Measurements from ENCODE around the gene CRIP1.

DNA sequence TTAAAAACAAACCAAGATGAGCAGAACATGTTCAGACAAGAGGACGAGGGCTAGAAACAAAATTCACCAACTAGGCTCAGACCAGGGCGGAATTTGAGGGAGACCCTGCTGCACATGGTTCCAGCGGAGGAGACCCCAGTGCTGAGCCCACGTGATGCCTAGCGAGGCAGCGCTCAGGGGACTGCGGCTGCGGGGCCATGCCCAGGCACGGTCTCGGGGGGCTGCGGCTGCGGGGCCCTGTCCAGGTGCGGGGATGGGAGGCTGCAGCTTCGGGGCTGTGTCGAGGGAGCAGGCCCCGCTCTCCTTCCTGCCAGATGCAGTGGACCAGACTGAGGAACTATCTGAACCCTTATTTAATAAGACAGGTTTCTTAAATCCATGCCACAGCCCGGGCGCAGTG, 24.8 kb upstream of the CRIP1 start:
- TF ChIP-seq, protein P1, sequence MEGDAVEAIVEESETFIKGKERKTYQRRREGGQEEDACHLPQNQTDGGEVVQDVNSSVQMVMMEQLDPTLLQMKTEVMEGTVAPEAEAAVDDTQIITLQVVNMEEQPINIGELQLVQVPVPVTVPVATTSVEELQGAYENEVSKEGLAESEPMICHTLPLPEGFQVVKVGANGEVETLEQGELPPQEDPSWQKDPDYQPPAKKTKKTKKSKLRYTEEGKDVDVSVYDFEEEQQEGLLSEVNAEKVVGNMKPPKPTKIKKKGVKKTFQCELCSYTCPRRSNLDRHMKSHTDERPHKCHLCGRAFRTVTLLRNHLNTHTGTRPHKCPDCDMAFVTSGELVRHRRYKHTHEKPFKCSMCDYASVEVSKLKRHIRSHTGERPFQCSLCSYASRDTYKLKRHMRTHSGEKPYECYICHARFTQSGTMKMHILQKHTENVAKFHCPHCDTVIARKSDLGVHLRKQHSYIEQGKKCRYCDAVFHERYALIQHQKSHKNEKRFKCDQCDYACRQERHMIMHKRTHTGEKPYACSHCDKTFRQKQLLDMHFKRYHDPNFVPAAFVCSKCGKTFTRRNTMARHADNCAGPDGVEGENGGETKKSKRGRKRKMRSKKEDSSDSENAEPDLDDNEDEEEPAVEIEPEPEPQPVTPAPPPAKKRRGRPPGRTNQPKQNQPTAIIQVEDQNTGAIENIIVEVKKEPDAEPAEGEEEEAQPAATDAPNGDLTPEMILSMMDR (IDR thresholded peaks at IDR 0.05; ENCODE audit: extremely low read depth in 1 of 2, insufficient read depth in 1 of 2, low read depth in 1 of 2, low read length in 2 of 2): no peak
- TF ChIP-seq POLR2A (IDR thresholded peaks at IDR 0.05; ENCODE audit: low read depth, low read length) (no peak), EZH2 (IDR thresholded peaks at IDR 0.05; ENCODE audit: borderline replicate concordance, low read depth, low read length, severe bottlenecking) (no peak), FOS (IDR thresholded peaks at IDR 0.05; ENCODE audit: borderline replicate concordance, insufficient read depth, low read length) (no peak), POLR2AphosphoS5 (IDR thresholded peaks at IDR 0.05; ENCODE audit: insufficient read depth, low read depth, low read length) (no peak)
- TF ChIP-seq, protein P2, sequence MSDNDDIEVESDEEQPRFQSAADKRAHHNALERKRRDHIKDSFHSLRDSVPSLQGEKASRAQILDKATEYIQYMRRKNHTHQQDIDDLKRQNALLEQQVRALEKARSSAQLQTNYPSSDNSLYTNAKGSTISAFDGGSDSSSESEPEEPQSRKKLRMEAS (IDR thresholded peaks at IDR 0.05; ENCODE audit: insufficient read depth, insufficient read length): no peak

Data from endothelial cell of umbilical vein (primary cell).